Fibroblast of skin of scalp (primary cell): ENCODE measurements around the gene ZC3H8. TPM values are rescaled to one million over a fixed set of nuclear protein-coding genes. Genes with fewer than 3 reads are reported as not detected.
"Not testable (repeated sequence)": the region's sequence is repeated elsewhere in the genome, so short reads cannot be mapped to it uniquely, and the experiment has no call there.

Experiments
- DNase-seq: peaks from one replicate; pipeline ENCODE4 v3.0.0-alpha.2; 2013
- polyA plus RNA-seq, 2 experiments: library from polyadenylated mRNA; unstranded; fragments of 120-200 nt; gene quantifications; one replicate each; pipeline ENCODE4 v1.2.1, GENCODE V29; 2013; ENCODE audit not compliant: insufficient read length in 2 of 2

Gene ZC3H8
- 5.5 TPM for polyA plus RNA-seq (2013, experiment 1 of 2; ENCODE audit: insufficient read length)
- 6.2 TPM for polyA plus RNA-seq (2013, experiment 2 of 2; ENCODE audit: insufficient read length)

DNA sequence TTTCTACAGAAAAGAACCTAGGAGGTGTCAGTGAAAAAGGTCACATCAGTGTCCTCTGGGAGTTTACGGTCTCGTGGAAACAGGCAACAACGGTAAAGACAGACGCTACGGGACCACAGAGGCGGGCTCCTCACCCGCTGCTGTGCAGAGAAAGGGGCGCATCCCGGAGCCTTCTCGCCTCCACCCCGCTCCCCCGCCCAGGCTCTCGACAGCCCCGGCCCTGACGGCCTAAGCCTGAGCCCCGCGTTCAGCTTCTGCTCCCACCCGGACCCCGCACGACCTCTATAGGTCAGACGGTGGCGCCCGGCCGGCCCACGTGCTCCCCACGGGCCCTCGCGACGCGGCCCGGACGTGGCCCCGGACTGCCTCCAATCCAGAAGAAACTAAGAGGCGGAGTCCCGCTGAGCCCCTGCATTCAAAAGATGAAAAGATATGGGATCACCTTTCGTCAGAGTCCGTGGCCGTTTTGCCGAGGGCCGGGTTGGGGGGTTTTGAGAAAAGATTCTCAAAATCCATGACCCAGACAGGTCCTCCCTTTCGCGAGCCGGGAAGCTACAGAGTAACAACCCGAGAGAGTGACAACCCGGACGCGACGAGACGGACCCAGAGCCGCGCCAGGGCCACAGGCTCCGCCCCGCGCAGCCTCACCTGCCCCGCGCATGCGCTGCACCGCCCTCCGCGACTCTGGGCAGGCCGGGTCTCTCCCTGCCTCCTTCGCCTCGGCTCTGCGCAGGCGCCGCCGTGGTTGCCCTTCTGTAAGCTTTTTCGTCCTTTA, at the start of gene ZC3H8:
Gene ZC3H8, minus strand, starts transcription at position 577 of the 775 bp plus-strand sequence. Its CDS starts 61 bp downstream, at position 516.
- DNase-seq = peak; percentile 85

DNA sequence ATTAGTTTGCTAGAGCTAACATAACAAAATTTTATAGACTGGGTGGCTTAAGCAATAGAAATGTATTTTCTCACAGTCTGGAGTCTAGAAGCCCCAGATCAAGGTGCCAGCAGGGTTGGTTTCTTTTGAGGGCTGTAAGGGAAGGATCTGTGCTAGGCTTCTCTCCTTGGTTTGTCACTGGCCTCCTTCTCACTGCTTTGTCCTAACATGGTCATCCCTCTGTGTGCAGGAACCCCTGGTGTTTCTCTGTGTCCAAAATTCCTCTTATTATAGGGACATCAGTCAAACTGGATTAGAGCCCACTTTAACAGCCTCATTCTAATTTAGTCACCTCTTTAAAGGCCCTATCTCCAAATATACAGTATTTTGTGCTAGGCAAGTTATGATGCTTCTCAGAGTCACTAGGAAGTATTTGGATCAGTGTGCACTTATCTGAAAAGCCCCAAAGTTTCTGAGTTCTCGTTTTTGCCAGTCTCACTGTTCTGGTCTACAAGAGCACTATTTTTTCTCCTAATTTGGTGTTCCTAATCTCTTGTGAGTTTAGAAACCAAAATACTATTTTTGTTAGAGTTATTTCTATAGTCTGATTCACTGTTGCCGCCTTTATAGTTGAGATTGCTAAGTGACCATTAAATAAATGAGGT, 49.6 kb upstream of the ZC3H8 start:
- DNase-seq = no peak

DNA sequence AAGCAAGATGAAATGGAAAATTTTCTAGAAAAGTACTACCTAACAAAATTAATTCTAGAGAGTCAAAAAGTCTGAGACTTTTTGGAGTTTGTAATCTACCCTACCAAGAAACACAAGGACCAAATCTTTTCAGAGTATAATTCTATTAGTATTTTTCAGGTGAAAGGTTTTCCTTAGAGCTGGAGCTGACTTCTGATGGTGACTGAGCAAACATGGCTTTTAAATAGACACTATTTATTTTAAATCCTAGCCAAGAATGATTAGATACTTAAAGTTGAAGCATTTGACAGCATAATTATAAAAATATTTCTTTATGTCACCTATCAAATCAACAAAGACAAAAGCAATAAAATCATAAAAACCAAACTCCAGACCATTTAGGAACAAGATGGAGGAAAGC, 47.1 kb upstream of the ZC3H8 start:
- DNase-seq = no peak

DNA sequence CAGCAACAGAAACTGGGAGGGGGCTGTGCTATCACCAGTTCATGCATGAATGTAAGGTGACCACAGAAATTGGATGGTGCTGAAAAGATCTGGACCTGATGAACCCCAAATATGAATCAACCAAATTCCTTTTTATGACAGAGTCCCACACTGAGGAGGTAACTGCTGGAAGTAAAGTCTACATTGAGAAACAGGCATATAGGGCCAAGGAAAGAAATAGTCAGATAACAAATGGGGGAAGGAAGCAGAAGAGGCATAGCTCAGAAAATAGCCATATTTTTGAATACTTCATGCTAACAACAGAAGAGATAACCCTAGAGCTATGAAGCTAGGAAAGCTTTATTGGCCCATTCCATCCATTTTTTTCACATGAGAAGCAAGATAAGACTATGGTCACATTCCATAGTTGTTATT, 46.3 kb upstream of the ZC3H8 start:
- peak; percentile 70 for DNase-seq

DNA sequence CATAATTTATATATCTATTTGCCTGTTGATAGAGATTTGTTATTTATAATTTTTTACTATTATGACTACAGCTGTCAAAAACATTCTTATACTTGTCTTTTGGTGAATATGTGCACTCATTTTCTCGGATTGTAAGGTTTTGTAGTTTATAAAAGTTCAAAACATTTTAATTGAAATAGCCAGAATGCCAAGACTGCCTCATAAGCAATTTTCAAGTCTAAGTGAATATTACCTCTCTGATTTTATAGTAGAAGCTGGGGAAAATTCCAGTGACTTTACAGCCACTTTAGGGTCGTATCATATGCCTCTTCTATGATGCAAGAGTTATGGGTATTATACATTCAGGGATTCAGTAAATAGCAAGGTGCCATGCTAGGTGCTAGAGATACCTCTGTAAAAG, 41.6 kb upstream of the ZC3H8 start:
- no peak for DNase-seq

DNA sequence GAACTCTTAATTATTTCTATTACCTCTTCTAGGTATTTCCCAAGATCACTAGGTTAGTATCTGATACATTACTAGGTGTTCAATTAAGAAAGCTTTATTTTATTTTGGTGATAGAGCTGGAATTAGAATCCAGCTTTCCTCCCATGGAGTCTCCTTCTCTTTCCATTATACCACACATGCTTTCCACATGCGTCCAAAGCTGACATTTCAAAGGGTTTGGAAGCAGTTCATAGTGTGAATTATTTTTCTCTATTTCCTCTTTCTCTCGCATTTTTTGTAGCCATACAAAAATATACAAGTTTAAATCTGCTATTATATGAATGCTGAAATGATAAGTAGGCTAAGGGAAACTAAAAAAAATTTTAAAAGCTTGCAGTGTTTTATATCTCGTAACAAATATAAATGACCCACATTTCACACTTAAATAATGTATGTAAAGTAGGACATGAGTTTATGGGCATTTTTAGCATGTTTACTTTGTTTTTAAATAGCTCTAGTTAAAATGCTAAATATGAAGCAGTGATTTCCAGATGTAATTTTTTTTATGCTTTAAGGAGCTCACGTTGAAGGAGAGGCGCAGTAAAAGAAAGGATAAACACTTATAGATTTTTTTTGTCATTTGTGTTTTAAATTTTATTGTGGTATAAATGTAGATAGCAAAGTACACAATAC, 40.7 kb upstream of the ZC3H8 start:
- no peak for DNase-seq

DNA sequence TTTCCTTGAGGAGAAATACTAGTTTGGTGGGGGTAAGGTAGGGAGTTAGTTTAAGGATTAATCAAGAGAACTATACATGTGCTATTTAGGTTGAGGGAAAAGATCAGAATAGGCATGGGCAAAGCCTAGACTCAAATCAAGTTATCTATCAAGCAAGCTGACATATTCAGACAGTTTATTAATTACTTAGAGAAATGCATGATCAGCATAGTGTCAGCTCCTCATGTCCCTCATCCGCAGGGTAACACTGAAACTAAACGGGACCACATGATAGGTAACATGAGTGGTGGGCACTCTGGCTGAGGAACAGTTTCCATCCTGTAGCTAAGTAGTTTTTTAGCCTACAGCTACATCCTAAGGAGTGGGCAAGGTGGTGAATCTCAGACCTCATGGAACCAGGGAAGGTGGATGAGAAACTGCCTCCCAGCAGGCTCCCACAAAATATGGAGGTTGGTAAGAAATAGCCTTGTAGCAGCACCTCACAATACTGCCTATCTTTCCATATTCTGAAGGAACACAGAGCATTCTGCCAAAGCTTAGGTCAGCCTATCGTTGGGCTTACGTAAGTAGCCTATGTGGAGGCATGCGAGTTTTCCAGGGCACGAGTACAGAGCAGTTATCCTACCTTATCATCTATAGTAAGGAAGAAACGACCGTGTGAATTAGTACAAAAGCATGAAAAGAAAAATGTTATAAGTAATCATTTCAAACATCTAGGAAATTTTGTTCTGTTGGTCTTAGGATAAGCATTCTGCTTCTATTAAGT, 39.0 kb upstream of the ZC3H8 start:
- no peak for DNase-seq

DNA sequence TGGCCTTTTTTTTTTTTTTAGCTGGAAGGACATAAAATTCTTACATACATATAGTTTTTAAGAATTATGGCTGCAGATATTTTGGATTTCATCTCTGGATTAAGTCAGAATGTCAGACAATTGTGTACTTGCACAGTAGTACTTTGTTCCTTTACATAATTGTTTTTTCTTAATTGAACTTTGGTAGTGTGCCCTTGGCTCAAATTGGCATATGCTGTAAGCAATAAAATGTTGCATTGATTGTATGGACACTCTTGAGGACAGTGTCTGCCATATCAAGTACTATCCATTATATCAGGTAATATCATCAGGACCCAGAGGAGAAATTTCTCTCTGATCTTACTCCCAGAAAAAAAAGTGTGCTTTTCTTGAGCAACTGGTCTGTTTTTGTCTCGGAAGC, 35.8 kb upstream of the ZC3H8 start:
- DNase-seq = no peak

DNA sequence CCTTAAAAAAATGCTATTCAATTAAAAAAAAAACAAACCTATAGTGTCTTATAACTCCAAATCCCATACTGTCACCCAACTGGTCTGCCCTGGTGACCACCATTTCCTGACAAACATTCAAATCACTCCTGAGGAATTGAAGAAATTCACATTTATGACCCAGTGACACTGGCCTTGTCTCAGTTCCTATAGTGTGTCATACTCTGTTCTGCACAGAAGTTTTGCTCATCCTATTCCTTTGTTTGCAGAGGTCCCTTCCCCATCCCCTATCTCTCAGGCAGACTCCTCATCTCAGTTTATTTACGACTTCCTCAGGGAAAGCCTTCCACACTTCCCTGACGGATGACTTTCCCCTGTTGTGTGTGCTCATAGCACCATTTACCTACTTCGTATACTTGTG, 35.2 kb upstream of the ZC3H8 start:
- no peak for DNase-seq

DNA sequence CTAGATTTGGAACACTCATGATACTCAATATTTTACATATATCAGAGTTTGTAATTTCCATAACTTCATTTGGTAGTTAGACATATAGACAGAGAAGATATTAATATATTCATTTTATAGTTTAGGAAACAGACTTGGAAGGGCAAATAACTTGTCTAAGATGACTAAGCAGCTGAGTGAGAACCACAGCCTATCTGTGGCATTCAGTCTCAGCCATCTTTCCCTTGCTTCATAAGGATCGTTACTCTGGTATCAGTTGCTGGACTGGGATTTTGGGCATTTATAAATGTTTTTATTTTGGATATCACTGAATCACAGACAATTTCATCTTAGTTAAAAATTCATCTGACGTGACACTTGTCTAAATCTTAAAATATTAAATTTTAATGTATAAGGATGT, 28.7 kb upstream of the ZC3H8 start:
- DNase-seq = not testable (repeated sequence)

DNA sequence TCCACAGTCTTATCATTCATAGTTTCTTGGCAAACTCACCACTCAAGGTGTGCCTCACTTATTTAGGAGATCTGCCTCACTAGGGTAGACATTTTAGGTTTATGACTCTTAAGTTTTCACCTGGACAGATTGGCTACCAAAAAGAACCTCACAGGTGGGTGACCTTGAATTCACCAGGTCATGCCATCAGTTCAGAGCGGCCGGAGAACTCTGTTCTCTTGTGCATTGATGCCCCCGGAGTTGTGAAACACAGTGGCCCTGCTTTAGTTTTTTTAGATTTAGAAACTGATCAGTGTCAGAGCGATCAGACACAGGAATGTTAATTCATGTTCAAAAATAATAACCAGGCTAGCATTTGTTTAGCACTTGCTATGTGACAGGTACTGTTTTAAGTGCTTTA, 27.2 kb upstream of the ZC3H8 start:
- DNase-seq = not testable (repeated sequence)

DNA sequence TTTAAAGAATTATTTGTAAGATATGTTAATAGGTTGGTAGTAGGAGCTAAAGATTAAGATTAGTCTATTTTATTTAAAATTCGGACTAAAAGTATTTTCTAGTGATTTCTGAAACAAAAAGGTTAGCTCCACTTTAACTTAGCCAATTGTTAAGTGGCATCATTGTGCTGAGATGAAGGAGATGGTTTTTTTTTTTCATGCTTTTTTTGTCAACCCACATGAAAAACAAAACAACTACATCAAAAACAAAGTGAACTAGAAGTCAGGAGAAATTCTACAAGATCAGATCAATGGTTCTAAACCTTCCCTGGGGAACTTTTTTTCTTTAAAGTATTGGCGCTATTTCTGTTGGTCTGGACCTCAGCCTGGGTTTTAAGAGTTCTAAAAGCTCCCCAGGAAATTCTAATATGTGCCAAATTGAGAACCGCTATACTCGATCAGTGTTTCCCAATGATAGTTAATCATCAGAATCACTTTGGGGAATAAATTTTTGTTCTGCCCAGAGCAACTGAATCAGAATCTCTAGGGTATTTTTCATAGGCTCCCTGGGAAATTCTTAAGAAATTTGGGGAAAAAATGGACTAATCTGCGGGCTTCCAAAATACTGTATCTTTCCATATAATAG, 22.9 kb upstream of the ZC3H8 start:
- no peak for DNase-seq

DNA sequence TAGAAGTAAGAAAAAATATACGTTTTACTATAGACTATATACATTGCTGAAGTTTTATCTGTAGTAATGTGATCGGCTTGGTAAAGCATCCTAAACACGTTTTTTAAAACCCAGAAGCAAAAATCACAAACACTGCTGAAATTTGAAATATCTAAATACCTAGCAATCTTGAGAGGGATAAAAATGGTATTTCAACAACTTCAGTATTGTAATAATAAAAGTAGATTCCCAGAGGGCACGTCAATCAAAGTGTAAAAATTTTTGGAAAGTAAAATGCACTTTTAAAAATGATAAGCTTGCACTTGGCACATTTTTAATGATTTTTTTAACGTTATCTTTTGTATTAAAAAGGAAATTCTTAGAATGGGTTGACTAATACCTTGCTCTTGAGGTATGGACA, 22.1 kb upstream of the ZC3H8 start:
- no peak for DNase-seq

DNA sequence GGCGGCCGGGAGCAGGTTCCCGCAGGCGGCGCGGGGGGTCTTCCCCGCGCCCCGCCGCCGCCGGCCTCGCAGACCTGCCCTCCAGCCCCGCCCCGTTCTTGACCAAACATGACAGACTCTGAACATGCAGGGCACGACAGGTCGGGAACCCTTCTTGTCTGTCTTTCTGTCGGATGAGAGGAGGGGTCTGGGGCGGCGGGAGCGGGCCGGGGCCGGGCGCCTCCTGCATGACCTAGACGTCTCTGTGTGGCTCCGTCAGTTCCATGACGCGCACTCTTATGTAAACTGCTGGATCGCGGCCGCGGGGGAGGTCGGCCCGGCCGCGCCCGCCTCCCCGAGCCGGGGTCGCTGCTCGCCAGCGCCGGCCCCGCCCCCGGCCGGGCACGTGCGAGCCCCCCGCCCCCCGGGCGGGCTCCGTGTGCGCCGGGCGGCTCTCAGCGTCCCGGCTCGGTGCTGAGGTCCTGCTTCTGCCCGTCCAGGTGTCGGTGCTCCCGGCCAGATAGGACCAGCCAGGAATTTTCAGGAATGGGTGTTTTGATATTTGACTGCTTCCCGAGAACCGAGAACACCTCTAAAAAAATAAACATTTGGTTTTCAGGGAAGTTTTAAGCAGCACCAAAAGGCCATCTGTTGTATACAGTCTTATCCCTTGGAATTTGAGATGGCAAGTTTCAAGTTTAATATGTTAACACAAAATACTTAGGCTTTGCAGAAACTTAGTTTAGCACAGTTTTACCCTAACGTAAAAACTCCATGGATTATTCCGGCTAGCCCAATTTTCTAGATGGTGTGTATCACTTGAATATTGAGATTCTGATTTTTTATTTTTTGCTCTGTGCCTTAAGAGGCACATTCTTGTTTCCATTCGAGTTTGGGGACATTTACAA, 21.3 kb upstream of the ZC3H8 start:
- peak; percentile 87 for DNase-seq

DNA sequence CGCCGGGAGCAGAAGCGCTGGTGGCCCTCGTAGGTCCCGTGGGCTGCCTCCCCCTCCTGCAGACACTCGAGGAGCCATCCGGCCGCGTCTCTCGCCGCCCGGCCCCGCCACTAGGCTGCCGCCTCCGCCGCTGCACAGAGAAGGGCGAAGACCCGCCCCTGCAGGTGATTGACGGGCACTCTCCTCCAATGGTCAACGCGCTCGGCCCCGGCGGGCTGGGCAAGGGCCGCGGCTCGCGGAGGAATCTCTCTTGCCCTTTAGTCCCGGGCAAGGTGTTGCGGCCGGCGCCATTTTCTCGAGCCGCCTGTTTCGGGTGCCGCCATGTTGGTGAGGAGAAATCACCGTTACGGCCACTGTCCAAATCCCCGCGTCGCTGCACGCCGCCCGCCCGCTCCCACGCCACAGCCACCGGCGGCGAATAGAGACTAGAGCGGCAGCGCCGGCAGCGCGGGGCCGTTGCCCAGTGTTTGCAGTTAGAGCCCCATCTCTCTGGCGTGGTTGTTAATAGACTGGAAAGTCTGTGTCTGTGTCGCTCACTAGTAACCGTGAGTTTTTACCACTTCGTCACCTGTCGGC, 20.6 kb upstream of the ZC3H8 start, which contains the start of gene ZC3H6:
Gene ZC3H6, plus strand, starts transcription at position 287 of the 576 bp plus-strand sequence. CDS start 398 bp downstream, outside the sequence.
- DNase-seq = peak; percentile 99

DNA sequence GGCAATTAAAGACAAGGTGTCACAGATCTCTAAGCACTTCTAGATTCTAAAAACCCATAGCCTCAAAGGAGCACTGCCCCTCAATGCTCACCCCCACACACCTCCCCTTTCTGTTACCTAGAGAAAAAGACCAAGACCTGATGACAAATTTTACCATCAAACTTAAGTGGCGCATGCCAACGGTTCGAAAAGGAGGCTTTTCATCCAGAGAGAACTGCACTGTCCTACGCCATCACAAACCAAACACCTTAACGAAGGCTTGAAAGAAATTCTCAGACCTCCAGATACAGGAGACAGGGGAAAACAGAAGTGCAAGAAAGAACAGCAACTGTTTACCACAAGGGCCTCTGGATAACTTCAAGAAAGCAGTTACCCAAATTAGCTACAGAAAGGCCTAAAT, 18.5 kb upstream of the ZC3H8 start:
- DNase-seq = no peak

DNA sequence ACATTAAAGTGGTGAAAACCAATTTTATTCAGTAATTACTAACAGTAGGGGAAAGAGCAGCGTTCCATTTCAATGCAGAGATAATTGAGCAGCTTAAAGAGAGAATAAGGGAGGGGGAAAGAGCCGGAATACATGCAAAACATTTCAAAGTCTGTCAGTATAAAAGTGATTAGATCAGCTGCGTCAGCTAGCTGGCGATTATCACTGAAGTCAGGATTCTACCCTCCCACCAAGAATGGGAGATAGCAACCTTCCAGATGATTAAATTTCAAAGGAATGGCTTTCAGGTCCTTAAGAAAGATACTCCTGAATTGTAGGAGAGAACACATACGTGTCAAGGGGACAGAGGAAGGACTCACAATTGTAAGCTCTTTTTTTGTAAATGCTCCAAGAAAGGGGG, 17.8 kb upstream of the ZC3H8 start:
- no peak for DNase-seq

DNA sequence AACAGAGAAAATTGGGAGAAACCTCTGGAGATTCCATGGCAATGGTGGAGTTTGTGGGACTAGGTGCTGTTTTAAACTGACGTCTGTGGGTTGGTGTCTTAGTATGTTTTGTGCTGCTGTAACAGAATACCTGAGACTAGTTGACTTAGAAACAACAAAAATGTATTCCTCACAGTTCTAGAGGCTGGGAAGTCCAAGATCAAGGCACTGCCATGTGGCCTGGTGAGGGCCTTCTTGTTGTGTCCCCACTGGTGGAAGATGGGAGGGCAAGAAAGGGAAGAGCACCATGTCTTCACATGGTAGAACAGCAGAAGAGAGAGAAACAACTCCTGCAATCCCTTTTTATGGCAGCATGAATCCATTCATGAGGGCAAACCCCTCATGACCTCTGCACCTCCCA, 13.7 kb upstream of the ZC3H8 start:
- DNase-seq = no peak

DNA sequence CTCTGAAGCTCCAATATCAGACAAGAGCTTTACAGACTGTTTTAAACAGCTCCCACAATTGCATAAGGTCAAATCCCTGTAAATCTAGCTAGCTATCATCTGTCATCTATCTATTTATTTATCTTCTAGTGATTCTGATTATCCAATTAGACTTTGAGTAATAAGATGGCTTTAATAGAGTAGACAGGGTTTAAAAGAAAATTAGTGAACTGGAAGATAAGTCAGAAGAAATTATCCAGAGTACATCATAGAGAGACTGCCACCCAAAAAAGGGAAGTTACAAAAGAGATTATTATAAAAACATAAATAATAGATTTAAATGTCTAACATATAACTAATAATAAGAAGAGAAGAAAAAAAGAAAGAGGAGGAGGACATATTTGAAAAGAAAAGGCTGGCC, 8.0 kb upstream of the ZC3H8 start:
- no peak for DNase-seq

DNA sequence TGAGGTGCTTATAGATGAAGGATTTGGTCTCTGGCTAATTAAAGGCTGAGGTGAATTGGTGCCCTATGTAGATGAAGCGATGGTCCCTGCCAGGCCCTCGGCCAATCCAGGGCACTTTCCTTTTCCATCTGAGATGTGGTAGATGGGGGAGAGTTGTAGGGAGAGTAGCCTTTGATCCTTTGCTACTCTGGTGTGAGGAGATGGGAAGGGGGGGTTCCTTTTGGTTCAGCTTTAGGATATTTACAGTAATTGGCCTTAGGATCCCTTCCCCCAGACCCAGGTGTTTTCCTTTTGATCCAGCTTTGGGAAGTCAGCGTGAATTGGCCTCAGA, 5.4 kb upstream of the ZC3H8 start:
- DNase-seq = no peak
